Stimulated activated CD8-positive, alpha-beta memory T cell treated with anti-CD3 and anti-CD28 coated beads, Interleukin-12 subunit alpha, Interleukin-12 subunit beta, amount 100 ng/mL, for 4 hours (primary cell): Measurements from ENCODE around the gene ISCU.
"Not testable (repeated sequence)": the region's sequence is repeated elsewhere in the genome, so short reads cannot be mapped to it uniquely, and the experiment has no call there.

Source experiments
- DNase-seq: peaks from one replicate; pipeline ENCODE4 v3.0.0-alpha.2; 2020; ENCODE audit warnings: low read depth

ISCU gene

DNA sequence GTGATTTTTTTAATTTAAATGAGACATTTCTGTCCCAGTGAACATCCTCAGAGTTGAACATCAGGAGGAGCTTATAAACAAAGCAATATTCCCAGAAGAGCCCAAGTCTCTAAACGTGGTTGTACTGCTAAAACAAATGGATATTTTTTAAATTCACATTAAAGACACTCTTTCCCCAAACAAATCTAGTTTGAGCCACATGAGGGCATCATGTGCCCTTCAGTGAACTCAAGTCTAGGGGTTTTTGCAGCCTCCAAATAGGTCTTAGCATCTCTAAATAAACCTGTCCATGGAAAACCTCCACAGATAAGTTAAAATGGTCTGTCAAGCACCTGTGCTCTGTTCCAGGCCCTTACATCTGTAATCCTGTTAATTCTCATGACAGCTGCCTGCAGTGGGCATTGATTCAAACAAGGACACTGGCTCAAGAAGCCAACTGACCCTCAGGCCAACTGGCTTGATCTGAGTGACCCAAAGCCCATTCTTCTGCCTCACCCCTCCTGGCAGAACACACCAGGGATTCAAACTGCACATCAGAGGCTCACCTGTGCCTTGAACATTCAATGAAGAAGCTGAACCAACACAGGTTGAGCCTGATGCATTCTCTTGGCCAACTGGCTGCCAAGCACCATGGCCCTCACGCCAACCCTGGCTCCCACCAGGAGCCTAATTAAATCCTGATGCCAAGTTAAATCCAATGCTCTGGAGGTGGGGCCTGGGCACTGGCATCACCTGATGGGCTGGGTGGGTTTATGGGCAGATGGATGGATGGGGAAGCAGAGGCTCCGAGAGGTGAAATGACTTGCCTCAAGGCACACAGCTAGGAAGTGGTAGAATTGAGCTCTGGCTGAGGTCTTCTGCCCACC, 8.6 kb downstream of the ISCU start:
- DNase-seq = no peak

DNA sequence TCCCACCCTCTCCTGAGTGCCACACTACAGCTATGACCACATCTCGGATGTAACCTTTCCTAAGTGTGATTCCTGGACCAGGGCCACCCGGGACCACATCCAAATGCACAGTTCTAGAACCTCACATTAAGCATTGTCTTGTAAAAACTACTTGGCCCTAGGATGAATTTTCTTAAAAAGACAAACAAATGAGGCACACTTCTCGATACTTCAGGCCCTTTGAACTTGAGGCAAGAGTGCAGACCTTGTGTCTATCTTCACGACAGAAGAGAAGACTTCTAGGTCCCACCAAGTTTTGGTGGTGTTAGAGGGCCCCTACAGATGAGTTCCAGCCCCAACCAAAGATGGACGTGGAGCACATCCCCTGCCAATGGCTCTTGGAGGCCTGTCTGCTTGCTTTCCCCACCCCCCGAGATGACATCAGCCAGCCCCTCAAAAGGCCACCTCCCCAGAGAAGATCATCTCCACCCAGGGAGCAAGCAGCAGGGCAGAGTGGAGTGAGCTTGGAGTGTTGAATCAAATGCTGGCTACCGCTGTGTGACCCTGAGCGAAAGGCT, 9.3 kb downstream of the ISCU start:
- no peak for DNase-seq

- DNase-seq = no peak
Observed at GRCh38 chr12:108572166-108572790, 9.9 kb downstream of the ISCU start.

DNA sequence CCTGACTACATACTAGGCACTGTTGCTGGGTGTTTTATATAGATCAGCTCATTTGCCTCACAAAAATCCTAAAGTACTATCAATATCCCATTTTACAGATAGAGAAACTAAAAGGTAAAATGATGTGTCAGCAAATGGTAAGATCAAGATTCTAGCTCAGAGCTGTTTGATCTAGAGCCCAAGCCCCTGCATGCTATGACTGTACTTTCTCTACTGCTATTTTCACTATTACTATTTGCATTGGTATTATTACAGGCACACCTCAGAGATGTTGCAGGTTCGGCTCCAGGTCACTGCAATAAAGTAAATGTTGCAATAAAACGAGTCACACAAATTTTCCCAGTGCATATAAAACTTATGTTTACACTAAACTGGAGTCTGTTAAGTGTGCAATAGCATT, 10.9 kb downstream of the ISCU start:
- DNase-seq = no peak

DNA sequence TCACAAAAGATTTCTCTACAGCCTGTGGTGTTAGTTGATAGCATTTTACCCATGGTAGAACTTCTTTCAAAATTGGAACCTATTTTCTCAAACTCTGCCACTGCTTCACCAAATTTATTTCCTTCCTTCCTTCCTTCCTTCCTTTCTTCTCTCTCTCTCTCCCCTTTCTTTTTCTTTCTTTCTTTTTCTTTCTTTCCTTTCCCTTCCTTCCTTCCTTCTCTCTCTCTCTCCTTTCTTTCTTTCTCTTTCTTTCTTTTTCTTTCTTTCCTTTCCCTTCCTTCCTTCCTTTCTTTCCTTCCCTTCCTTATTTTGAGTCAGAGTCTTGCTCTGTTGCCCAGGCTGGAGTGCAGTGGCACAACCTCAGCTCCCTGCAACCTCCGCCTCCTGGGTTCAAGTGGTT, 11.9 kb downstream of the ISCU start:
- DNase-seq = not testable (repeated sequence)

GRCh38 chr12:108575199-108575912, 13.0 kb downstream of the ISCU start:
- DNase-seq = no peak

- DNase-seq = no peak
Observed at GRCh38 chr12:108576660-108577234, 14.4 kb downstream of the ISCU start.

- no peak for DNase-seq
Observed at GRCh38 chr12:108577458-108577857, 15.1 kb downstream of the ISCU start.

DNA sequence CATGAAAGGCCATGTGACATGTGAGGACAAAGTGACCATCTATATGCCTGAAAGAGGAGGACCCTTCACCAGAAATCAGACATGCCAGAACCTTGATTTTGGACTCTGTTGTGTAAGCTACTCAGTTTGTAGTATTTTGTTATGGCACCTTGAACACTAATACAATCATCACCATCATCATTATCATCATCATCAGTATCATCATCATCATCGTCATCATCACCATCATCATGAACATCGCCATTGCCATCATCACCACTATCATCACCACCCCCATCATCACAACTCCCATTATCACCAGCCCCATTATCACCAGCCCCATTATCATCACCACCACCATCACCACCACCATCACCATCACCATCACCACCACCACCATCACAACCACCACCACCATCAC, 15.9 kb downstream of the ISCU start:
- DNase-seq = no peak

DNA sequence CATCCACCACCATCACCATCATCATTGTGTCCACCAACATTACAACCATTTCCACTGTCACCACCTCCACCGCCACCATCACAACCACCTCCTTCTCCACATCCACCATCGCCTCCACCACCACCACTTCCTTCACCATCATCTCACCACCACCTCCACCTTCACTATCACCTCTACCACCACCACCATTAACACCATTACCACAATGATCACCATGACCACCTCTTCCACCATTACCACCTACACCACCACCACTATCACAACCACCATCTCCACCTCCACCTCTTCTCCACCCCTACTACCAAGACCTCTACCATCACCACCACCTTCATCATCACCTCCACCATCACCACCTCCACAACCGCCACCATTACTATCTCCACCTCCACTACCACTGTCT, 16.4 kb downstream of the ISCU start:
- no peak for DNase-seq

- no peak for DNase-seq
Observed at GRCh38 chr12:108580531-108580930, 18.1 kb downstream of the ISCU start.

- no peak for DNase-seq
Observed at GRCh38 chr12:108581311-108582227, 19.2 kb downstream of the ISCU start.

DNA sequence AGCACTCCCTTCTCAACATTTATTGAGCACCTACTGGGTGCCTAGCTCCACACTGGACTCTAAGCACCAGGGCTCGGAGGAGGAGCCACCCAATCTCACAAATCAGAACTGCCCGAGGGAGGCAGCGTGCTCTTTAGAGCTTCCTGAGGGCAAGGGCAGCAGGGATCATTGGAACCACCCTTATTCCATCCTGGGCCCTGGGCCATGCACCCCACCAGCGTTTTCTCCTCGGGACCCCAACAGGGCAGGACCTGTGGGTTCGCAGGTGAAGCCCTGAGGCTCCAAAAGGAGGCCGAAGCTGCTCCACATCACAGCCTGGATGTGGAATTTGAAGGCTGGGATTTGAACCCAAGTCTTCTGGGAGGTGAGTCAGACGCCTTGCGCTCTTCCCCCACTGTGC, 20.1 kb downstream of the ISCU start:
- no peak for DNase-seq

- DNase-seq = no peak
Observed at GRCh38 chr12:108582978-108583770, 20.8 kb downstream of the ISCU start.

DNA sequence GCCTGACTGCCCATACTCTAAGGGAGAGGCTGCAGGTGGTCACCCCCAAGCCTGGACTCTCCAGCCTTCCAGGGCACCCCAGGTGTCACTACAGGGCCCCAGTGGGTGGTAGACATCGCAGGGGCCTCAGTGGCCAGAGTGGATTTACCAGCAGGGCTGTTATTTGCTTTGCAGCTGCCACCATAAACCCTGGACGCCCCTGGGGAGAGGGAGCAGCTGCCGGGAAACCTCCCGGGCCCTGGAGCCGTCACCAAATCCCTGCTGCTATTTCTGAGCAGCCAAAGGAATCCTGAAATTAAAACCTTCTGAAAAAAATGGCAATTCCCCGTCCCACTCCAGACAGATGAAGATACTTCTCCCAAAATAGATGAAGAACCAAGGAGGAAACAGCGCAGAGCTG, 21.6 kb downstream of the ISCU start:
- DNase-seq = no peak

- DNase-seq = no peak
Observed at GRCh38 chr12:108584456-108585065, 22.2 kb downstream of the ISCU start.

- DNase-seq = no peak
Observed at GRCh38 chr12:108585864-108586263, 23.5 kb downstream of the ISCU start.

- no peak for DNase-seq
Observed at GRCh38 chr12:108586306-108586705, 23.9 kb downstream of the ISCU start.

GRCh38 chr12:108587826-108588225, 25.4 kb downstream of the ISCU start:
- DNase-seq = no peak
